ENCODE results near the gene CLEC18C. TPM values are rescaled to one million over a fixed set of nuclear protein-coding genes. Genes with fewer than 3 reads are reported as not detected.
A peak's percentile ranks its signal among the peaks of the same experiment; 100 is the strongest.
"Not testable (repeated sequence)": the region's sequence is repeated elsewhere in the genome, so short reads cannot be mapped to it uniquely, and the experiment has no call there.

Gene CLEC18C
- total and polyA plus RNA-seq, 10 donors = 0.09 to 1.2 (median 0.49) TPM; not detected in 2

- intact Hi-C loops (cut with DNase I; ENCODE audit: low total_unique reads); H3K4me3 ChIP-seq; H3K4me1 ChIP-seq; DNase-seq; H3K36me3 ChIP-seq; H3K9me3 ChIP-seq; H3K27ac ChIP-seq; H3K27me3 ChIP-seq (replicated peaks in 1 of 7): not testable (repeated sequence)
- no CpG with 5 or more reads among the region's 5 CpGs for WGBS, 5 donors
These were observed 17.0 kb downstream of the CLEC18C start for GRCh38 chr16:70190574-70190973.

- WGBS, 5 donors = 20 to 85% (median 71%) methylated on average over 1 to 8 of the region's 12 CpGs; no CpG with 5 or more reads in 1 of the 5 donors
- DNase-seq; intact Hi-C loops (cut with DNase I; ENCODE audit: low total_unique reads); H3K36me3 ChIP-seq; H3K27me3 ChIP-seq (replicated peaks in 1 of 7); H3K4me3 ChIP-seq; H3K9me3 ChIP-seq; H3K27ac ChIP-seq: not testable (repeated sequence)
- peaks cover 0 to 25% (median 6%) of the 10 kb centered on the region in 6 donors for H3K4me1 ChIP-seq
These were observed 23.2 kb downstream of the CLEC18C start for GRCh38 chr16:70196683-70197300.

- H3K27me3 ChIP-seq (replicated peaks in 1 of 7); H3K36me3 ChIP-seq; H3K9me3 ChIP-seq; intact Hi-C loops (cut with DNase I; ENCODE audit: low total_unique reads); H3K4me3 ChIP-seq: not testable (repeated sequence)
- peaks cover 0 to 25% (median 6%) of the 10 kb centered on the region in 6 donors for H3K4me1 ChIP-seq
- H3K27ac ChIP-seq = peak overlapping the region in 2 of 8 donors; percentile 25 to 41
- peak in 1 of 3 donors; percentile 38 for TF ChIP-seq POLR2AphosphoS5 (IDR thresholded peaks at IDR 0.05)
- 18 to 32% (median 27%) methylated on average over 3 to 7 of the region's 7 CpGs for WGBS, 5 donors
- peak; percentile 41 for DNase-seq
These were observed 24.0 kb downstream of the CLEC18C start for GRCh38 chr16:70197611-70198010.

- 75 to 100% (median 84%) methylated on average over 3 to 9 of the region's 9 CpGs for WGBS, 5 donors
- H3K27me3 ChIP-seq (replicated peaks in 1 of 7); intact Hi-C loops (cut with DNase I; ENCODE audit: low total_unique reads); H3K9me3 ChIP-seq; H3K36me3 ChIP-seq; H3K4me3 ChIP-seq: not testable (repeated sequence)
- H3K4me1 ChIP-seq = peaks cover 0 to 25% (median 6%) of the 10 kb centered on the region in 6 donors
- H3K27ac ChIP-seq = peak overlapping the region in 4 of 8 donors; percentile 11 to 41 (median 36)
- peak; percentile 53 for DNase-seq
These were observed 24.6 kb downstream of the CLEC18C start for GRCh38 chr16:70198230-70198629.

GRCh38 chr16:70198666-70199065 lies 25.1 kb downstream of the CLEC18C start:
- H3K36me3 ChIP-seq; intact Hi-C loops (cut with DNase I; ENCODE audit: low total_unique reads); H3K4me3 ChIP-seq; H3K9me3 ChIP-seq; H3K27me3 ChIP-seq (replicated peaks in 1 of 7): not testable (repeated sequence)
- TF ChIP-seq POLR2AphosphoS5 (IDR thresholded peaks at IDR 0.05) = peak in 1 of 3 donors; percentile 41
- peaks cover 0 to 25% (median 6%) of the 10 kb centered on the region in 6 donors for H3K4me1 ChIP-seq
- DNase-seq = peak; percentile 62
- peak overlapping the region in 5 of 8 donors; percentile 33 to 63 (median 49) for H3K27ac ChIP-seq
- WGBS, 5 donors = 37 to 57% (median 49%) methylated on average over 3 of the region's 3 CpGs

GRCh38 chr16:70199170-70199569 lies 25.6 kb downstream of the CLEC18C start:
- WGBS, 5 donors = 77 to 91% (median 85%) methylated on average over 9 of the region's 9 CpGs
- peak; percentile 43 for DNase-seq
- H3K36me3 ChIP-seq; H3K27me3 ChIP-seq (replicated peaks in 1 of 7); H3K9me3 ChIP-seq; intact Hi-C loops (cut with DNase I; ENCODE audit: low total_unique reads); H3K4me3 ChIP-seq: not testable (repeated sequence)
- Histone ChIP-seq H3K4me1 (peaks cover 0 to 25% (median 6%) of the 10 kb centered on the region in 6 donors), H3K27ac (peak overlapping the region in 5 of 8 donors; percentile 33 to 63 (median 49))

- H3K27me3 ChIP-seq (replicated peaks in 1 of 7); H3K27ac ChIP-seq; H3K4me3 ChIP-seq; H3K9me3 ChIP-seq; intact Hi-C loops (cut with DNase I; ENCODE audit: low total_unique reads); H3K36me3 ChIP-seq: not testable (repeated sequence)
- peak; percentile 51 for DNase-seq
- WGBS, 5 donors = 76 to 84% (median 83%) methylated on average over 7 to 8 of the region's 8 CpGs
- peaks cover 0 to 25% (median 6%) of the 10 kb centered on the region in 6 donors for H3K4me1 ChIP-seq
These were observed 26.5 kb downstream of the CLEC18C start for GRCh38 chr16:70200063-70200462.

- DNase-seq; H3K4me1 ChIP-seq; H3K9me3 ChIP-seq; intact Hi-C loops (cut with DNase I; ENCODE audit: low total_unique reads); H3K4me3 ChIP-seq; H3K27ac ChIP-seq; H3K27me3 ChIP-seq (replicated peaks in 1 of 7): not testable (repeated sequence)
- peaks cover 0 to 16% (median 0%) of the 10 kb centered on the region in 6 donors for H3K36me3 ChIP-seq
- 80 to 93% (median 86%) methylated on average over 3 to 6 of the region's 7 CpGs for WGBS, 5 donors
These were observed 29.9 kb downstream of the CLEC18C start for GRCh38 chr16:70203508-70203907.

GRCh38 chr16:70204010-70204409 lies 30.4 kb downstream of the CLEC18C start:
- H3K9me3 ChIP-seq; H3K4me1 ChIP-seq; intact Hi-C loops (cut with DNase I; ENCODE audit: low total_unique reads); H3K27me3 ChIP-seq (replicated peaks in 1 of 7); DNase-seq; H3K27ac ChIP-seq; H3K4me3 ChIP-seq: not testable (repeated sequence)
- peaks cover 0 to 18% (median 0%) of the 10 kb centered on the region in 6 donors for H3K36me3 ChIP-seq
- WGBS, 5 donors = 90 to 98% (median 96%) methylated on average over 2 to 18 of the region's 29 CpGs

- H3K36me3 ChIP-seq = peaks cover 0 to 18% (median 0%) of the 10 kb centered on the region in 6 donors
- intact Hi-C loops (cut with DNase I; ENCODE audit: low total_unique reads); H3K9me3 ChIP-seq; H3K4me1 ChIP-seq; H3K27me3 ChIP-seq (replicated peaks in 1 of 7); DNase-seq; H3K4me3 ChIP-seq; H3K27ac ChIP-seq: not testable (repeated sequence)
- WGBS, 5 donors = 89 to 97% (median 95%) methylated on average over 7 to 41 of the region's 46 CpGs
These were observed 31.2 kb downstream of the CLEC18C start for GRCh38 chr16:70204668-70205405.

GRCh38 chr16:70206382-70206781 lies 32.8 kb downstream of the CLEC18C start:
- H3K27ac ChIP-seq; DNase-seq; H3K4me3 ChIP-seq; intact Hi-C loops (cut with DNase I; ENCODE audit: low total_unique reads); H3K9me3 ChIP-seq; H3K27me3 ChIP-seq (replicated peaks in 1 of 7); H3K4me1 ChIP-seq: not testable (repeated sequence)
- H3K36me3 ChIP-seq = peaks cover 0 to 18% (median 0%) of the 10 kb centered on the region in 6 donors
- 95 to 97% (median 96%) methylated on average over 4 to 6 of the region's 6 CpGs for WGBS, 5 donors

Data from spleen (tissue), 11 donors.